NCI-H774 (cell line): Measurements from ENCODE around the gene GLP2R.
"Not testable (repeated sequence)": the region's sequence is repeated elsewhere in the genome, so short reads cannot be mapped to it uniquely, and the experiment has no call there.

Experiments used
- DNase-seq: peaks from one replicate; lab custom pipeline; 2025; lab: John Stamatoyannopoulos, UW

GLP2R gene, protein sequence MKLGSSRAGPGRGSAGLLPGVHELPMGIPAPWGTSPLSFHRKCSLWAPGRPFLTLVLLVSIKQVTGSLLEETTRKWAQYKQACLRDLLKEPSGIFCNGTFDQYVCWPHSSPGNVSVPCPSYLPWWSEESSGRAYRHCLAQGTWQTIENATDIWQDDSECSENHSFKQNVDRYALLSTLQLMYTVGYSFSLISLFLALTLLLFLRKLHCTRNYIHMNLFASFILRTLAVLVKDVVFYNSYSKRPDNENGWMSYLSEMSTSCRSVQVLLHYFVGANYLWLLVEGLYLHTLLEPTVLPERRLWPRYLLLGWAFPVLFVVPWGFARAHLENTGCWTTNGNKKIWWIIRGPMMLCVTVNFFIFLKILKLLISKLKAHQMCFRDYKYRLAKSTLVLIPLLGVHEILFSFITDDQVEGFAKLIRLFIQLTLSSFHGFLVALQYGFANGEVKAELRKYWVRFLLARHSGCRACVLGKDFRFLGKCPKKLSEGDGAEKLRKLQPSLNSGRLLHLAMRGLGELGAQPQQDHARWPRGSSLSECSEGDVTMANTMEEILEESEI

DNA sequence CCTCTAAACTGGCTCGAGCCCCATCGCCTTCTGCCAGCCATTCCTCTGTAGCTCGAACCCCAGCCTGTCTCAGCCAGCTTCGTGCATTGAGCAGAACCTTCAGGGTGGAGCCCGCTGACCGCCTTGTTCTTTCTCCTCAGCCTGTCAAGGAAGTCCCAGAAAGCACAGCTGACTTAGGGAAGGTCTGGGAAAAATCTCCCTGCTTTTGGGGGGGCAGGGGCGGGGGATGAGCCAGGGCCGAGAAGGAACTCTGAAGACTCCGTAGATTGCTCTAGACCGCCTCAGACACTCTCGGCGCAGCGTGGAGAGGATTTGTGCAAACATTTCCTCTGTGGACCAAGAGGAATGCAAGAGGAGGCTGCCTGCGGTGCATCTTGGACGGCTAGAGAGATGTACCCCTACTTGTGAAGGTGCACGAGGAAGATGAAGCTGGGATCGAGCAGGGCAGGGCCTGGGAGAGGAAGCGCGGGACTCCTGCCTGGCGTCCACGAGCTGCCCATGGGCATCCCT is at the start of gene GLP2R:
Gene GLP2R (plus strand): TSS at position 284 of the 510 bp plus-strand sequence. CDS start 140 bp downstream, at position 424.
- DNase-seq, result no peak

DNA sequence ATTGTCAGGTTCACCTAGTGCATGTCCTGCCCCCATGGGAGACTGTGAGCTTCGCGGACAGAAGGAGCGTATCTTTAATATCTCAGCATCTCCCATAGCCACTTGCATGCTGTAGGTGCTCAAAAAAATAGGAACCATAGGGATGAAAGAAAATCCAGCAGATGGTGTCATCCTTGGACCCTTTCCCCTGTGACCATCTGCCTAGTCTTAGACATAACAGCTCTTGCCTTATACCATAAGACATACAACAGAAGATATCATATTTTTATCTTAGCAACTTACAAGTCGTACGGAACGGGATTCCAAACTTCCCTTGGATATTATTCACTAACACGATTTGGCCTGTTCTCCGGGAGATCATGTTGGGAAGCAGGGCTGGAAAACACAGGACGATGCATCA is 48.8 kb upstream of the GLP2R start:
- no peak for DNase-seq

DNA sequence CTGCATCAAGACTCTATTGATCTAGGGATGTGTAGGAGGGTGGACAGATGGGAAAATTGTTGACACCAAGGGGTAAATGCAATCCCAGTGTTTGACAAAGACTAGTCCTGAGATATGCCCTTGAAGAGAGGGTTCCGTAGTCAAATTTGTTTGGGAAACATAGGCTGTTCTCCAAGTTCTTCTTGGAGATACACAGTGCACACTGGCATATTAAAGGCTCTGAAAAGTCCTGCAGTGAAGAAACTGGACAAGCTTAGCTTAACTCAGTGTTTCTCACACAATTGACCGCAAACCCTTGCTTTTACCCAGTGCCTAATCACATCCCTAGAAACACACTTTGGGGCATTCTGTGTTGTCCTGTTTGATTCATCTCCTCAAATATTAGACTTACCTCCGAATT is 45.2 kb upstream of the GLP2R start:
- DNase-seq, result no peak

DNA sequence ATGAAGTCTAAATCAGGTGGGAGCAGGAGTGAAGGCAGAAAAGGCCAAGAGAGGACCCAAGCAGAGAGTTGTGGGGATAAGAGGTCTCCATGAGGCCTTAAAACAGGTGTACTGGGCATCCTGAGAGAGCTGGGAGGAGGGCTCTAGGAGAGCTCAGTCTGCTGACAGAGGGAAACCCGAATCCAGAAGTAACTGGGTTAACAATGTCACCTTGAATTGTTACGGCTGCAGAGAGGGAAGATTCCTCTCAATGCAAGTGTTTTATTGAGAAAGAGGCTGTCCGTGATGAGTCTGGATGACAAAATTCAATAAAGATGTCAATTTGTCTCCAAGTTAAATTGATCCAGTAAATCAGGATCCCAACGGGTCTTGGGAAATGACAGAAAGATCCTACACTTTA is 42.7 kb upstream of the GLP2R start:
- no peak for DNase-seq

DNA sequence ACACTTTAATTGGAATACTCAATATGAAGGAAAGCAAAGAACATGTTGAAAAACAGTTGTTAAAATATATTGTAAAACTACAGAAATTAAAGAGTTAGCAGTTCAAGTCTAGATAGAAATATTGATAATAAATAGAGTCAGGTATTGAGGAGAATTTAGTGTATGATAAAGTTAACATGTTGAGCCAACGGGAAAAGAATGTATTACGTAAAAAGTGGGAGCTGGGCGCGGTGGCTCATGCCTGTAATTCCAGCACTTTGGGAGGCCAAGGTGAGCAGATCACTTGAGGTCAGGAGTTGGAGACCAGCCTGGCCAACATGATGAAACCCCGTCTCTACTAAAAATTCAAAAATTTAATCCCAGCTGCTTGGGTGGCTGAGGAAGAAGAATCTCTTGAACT is 42.3 kb upstream of the GLP2R start:
- not testable (repeated sequence) for DNase-seq

DNA sequence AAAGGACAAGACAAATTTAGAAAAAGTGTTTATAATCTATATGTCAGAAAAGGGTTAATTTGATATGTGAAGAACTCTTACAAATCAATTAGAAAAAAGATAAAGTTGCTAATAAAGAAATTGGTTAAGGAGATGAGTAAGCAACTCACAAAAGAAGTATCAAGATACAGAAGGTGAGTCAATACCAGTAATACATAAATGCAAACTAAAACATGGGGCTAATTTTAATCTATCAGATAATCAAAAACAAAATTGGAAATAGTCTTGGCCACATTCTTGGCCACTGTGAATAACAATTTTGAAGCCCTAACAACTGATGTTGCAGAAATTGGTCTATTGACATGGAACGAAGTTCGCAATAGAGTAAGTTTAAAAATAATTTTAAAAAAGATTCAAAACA is 41.2 kb upstream of the GLP2R start:
- DNase-seq, result no peak

DNA sequence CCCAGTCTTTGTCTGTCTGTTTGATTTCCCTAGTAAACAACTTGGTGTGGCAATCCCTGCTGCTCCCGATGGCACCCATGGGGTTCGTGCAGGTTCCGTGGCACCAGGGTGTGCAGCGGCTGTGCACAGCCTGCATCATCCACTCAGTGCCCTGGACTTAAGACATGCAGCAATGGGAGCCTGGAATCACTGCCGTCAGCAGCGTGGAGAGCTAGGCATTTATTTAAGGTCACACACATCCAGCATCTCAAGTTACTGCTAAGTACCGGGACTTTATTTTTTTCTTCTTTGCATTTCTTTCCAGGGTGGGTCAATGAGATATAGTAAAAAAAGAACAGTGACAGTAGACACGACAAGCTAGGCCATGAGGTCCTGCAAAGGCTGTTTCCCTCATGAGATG is 37.1 kb upstream of the GLP2R start:
- no peak for DNase-seq

DNA sequence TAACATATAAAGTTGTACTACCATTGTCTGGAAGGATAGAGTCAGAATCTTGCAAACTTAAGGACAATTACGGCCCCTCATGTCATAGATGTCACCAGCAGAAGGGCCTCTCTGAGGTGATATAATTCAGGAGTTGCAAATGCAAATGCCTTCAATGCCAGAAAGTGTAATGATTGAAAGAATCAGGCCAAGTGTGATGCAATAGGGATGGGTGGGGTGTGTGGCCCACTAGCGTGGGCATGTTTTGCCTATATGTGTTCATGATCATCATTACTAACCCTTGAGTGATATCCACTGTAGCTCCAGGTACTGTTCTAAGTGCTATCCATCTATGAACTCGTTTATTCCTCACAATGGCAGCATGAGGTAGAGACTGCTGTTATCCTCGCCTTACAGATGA is 35.4 kb upstream of the GLP2R start:
- DNase-seq, result no peak

DNA sequence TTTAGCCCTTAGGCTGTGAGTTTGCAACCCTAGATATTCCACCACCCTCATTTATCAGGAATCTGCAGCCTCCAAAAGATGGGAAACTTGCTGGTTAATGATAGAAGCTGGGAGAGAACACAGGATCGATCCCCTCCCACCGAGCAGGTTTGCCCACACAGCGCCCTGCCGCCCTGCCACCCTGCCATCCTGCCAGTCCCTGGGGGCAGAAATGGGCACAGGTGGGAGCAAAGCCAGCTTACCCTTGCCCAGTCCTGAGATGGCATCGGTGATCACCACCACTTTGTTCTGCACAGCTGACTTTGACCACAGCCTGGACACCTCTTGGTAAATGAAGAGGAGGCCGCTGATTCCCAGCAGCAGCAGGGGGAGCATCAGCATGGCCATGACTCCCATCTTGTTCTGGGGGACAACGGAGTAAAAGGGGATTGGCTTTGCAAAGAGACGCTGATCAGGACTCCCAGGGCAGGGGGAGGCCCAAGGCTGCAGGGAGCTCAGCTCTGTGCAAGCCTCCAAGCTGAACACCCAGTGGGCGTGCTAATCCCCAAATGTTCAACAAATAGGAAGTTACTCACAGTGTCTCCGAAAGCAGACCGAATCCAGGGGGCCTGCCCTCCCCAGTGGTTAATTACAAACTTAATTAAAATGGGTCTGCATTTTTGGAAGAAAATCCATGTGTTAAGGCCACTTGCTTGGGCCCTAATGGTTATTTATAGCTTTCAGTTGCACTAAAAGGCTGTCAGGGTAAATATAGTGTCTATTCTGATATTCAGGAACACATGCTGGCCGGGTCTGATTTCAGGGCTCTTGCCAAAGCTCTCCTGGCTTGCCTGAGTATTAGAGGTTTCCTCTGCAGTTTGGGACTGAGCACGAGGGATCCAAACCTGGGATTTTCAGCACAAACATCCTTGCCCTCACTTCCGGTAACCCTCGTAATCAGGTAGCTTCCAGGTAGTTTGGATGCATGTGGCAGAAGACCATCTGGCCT is 34.5 kb upstream of the GLP2R start, which contains the start of gene DHRS7C:
Gene DHRS7C (minus strand): TSS at position 704 of the 988 bp plus-strand sequence. CDS start 308 bp downstream, at position 396.
- no peak for DNase-seq

DNA sequence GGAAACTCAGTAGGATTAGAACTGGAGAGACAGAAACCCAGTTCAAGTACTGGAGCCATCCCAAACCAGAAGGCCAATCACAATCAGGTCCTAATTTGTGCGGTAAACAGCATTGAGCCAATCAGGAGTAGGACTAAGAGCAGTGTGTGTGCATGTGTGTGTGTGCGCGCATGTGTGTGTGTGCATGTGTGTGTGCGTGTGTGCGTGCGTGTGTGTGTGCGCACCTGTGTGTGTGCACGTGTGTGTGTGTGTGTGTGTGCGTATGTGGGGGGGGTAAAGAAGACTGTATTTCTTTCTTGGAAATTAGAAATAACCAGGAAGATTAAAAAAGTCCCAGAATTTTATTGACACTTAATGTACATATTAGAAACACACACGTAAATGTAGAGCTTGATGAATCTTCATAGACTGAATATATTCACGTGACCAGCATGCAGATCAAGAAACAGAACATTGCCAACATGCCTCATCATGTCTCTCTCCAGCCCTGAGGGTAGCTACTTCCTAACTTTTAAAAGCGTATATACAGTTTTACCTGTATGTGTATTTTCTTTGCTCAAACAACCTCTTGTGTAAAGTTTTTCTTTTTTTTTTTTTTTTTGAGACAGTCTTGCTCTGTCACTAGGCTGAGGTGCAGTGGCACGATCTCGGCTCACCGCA is 33.4 kb upstream of the GLP2R start:
- DNase-seq, result no peak

DNA sequence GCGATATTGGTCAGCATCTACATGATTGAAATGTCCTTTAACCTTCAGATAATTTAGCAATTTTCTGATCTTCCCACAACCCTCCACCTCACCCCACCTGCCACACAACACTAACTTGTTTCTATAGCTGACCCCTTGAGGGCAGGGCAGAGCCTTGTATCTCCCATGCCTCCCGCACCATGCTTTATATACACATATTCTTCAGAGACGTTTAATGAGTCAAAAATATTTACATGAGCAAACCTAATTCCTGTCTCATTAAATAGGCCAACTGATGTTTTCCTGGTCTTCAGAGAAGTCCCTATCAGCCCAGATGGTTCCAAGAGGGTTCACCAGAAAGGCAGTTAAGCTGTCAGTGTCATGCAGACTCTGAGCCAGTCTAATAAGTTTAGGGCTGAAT is 27.7 kb upstream of the GLP2R start:
- no peak for DNase-seq

DNA sequence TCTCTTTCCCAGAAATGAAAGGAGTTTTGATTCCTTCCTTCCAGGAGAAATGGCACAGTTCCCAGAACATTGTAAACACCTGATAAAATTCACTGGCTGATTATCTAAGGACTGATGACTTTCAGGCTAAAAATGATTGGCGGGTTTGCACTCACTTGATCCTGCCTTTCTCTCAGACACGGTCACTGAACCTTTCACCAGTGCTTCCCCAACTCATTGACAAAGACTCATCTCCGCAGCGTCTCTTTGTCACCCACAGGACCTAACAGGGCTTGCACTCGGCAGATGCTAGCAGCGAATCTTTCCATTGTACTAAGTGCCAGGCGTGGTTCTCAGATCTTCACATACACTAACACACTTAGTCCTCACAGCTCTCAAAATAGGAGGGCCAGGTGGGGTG is 27.0 kb upstream of the GLP2R start:
- DNase-seq, result no peak

DNA sequence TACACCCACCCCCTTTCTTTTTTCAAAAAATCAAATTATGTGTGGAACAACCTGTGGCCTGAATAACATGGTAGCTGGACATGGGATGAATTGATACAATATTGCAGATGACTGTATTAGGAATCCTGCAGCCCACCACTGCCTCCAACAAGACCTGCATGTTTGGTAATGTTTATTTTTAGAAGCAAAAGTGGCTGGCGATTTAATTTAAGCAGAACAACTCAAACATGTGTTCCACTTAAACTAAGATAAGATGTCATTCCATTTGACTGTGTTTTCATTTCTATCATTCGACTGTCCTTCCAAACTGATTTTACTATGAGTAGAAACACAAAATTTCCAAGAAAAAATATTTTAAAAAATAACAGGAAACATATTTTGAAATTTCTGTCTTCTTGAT is 24.2 kb upstream of the GLP2R start:
- DNase-seq, result no peak

DNA sequence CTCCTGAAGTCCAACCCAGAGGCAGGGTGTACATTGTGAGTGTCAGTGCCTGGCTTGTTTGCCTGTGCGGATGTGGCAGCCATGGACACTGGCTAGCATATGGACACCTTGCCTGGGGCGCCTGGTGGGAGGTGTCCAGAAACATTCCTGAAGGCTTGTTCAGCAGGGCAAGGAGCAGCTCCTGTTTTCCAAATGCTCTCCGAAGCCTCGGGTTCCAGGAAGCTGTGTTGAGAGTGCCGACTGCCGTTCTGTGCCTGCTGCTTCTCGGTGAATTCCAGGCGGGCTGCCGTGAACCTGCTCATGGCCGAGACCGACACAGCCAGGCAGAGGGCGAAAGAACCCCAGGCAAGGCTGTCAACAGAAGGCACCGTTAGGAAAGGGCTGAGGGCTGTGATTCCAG is 23.4 kb upstream of the GLP2R start:
- no peak for DNase-seq

DNA sequence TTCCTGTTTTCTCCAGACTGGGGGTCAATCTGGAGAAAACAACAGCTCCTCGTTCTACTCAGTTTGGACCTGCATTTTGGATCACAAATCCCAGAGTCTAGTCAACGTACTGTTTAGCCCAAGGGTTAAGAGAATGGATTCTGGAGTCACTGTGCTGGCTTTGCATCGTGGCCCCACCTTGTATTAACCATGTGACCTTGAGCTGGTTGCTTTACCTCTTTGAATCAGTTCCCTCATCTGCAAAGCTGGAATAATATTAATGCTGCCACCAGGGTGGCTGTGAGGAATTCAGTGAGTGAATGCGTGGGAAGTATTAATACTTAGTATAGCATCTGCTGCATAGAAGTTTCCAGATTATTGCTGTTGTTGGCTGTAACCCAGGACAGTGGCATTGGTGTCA is 23.0 kb upstream of the GLP2R start:
- DNase-seq, result no peak

DNA sequence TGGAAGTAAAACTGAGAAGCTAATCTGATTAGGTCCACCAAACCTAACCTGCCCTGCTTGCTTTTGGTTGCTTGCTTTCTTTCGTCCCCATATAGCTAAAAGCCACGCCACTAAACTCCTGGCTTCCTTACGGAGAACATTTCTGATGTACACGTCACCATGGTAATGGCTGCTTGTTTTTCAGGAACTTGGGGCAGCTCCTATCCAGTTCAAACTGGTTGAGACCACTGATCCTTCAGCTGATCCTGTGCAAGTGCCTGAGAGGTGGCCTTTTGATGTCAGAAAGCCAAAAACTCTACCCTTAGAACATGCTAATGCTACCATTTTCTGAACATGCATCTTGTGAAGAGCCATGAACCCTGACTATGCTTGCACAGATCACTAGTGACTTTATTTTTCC is 20.0 kb upstream of the GLP2R start:
- DNase-seq, result no peak

DNA sequence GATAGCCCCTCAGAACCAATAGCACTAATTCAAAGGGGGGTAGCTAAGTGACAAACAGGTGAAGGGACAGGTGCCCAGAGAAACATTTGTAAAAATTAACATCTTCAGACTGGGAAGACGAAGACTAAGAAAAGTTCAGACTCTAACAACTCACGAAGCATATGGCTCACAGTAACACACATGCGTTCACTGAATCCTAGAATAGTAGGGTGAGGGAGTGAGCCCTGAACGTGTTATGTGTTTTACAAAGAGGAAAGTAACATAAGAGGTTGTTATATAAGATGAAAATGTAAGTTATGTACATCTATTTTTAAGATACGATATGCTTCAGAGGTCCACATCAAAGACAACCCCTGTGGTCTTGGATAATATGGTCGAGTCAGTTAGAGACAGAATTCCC is 19.0 kb upstream of the GLP2R start:
- no peak for DNase-seq

DNA sequence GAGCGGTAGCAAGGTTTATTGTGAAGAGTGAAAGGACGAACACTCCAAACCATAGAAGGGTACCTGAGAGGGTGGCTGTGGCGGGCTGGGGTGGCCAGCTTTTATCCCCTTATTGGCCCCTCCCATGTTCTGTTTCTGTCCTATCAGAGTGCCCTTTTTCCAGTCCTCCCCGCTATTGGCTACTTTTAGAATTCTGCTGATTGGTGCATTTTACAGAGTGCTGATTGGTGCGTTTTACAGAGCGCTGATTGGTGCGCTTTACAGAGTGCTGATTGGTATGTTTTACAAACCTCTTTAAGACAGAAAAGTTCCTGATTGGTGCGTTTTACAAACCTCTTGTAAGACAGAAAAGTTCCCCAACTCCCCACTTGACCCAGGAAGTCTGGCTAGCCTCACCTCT is 16.3 kb upstream of the GLP2R start:
- DNase-seq, result no peak

DNA sequence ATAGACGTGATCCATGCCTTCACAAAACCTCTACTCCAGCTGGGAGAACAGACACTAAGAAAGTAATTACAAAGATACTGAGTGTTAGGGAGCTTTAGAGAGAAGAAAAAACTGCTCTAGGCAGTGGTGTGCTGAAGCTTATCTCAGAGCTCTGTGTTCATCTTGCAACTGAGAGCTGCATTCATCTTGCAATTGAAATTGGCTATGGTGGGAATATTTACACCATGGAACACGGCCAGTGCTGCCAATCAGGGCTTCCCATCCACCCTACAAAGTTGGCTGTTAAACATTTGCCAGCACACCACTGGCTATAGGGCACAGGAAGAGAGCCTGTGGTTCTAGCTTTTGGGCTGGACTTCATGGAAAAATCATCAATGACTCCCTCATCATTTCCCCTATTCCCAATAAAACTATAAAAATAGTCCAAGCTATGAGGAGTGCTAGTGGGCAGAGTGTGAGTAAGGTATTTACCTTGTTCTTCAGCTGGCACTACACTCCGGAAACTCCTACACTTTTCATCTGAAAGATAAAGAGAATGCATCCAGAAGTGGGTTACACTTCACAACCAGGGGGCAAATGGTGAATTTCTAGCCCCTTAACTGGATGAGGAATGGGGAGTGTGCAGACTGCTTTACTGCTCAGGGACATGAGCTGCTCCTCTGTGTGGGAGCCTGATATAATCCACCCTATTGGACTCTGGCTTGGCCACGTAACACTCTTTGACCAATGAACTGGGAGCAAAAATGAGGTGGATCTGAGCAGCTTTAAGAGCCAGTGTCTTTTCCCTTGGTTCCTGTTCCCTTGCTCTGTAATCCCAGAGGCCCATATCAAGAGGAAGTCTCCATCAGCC is 15.4 kb upstream of the GLP2R start:
- no peak for DNase-seq

DNA sequence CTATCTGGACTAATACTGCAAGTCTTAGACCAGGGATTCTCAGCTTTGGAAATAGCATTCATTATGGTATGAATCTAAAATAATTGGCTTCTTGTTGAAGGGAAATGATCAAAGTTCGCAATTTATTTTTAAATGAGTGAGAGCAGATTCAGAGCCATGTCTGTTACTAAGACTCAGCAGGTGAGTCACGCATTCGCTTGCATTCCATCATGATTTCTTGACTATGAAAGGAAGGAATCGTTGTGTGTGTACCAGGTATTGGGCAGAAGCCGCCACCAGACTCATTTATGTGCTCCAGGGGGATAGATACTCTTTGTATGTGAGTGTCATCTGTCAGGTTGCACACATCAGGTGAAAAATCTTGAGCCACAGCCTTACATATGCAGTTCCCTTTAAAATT is 14.6 kb upstream of the GLP2R start:
- DNase-seq, result no peak

DNA sequence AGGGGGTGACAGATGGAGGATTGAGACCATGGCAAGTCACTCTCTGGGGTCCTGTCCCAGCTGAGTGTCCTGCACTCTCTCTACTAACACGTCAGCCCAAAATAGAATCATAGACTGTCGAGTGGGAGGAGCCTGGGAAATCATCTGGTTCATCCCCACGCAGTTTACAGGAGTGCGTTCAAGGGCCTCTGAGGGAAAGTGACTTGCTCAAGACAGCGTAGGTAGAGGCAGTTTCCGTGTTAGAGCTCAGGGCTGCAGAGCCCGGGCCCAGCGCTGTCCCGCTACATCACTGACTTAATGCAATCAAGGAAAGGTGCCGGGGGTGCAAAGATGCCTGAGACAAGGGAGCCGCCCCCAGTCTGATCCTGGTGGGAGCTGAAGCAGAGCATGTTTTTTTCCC is 14.2 kb upstream of the GLP2R start:
- no peak for DNase-seq
